Rectal smooth muscle tissue (tissue), 1 donor: ENCODE results near the gene TSSC4.

ENCODE experiments used
- H3K27ac ChIP-seq: one replicate; pipeline ENCODE4 v1.7.0; 2013; ENCODE audit warnings: low read depth, low read length, inconsistent platforms
- H3K27me3 ChIP-seq: one replicate; pipeline ENCODE4 v1.7.0; 2013; ENCODE audit warnings: low read length; ENCODE audit not compliant: control insufficient read depth, insufficient read depth
- H3K36me3 ChIP-seq: one replicate; pipeline ENCODE4 v1.7.0; 2013; ENCODE audit warnings: low read length; ENCODE audit not compliant: control insufficient read depth, insufficient read depth
- H3K4me1 ChIP-seq: one replicate; pipeline ENCODE4 v1.7.0; 2013; ENCODE audit warnings: low read length; ENCODE audit not compliant: control insufficient read depth, insufficient read depth
- H3K4me3 ChIP-seq: one replicate; pipeline ENCODE4 v1.7.0; 2013; ENCODE audit warnings: low read length
- H3K9ac ChIP-seq: one replicate; pipeline ENCODE4 v1.7.0; 2013; ENCODE audit warnings: low read length

The TSSC4 gene

DNA sequence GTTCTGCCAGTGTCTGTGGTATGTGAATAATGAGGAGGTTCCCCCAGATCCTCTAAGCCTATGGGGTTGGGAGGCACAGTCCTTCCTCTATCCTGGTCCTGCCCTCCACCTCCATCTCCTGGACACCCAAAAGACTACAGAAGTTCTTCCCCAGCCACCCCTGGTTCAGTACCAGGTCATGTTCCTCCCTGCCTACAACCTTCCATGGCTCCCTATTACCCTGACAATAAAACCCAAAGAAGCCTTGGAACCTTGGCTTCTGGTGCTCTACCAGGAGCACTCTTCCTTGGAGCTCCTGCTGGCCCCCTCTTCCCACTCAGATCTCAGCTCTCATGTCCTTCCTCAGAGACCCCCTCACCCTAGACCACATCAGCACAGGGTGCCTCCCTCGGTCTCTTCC lies 30.8 kb downstream of the TSSC4 start:
- no peaks in the 10 kb centered on the region for H3K27me3 ChIP-seq
- H3K9ac ChIP-seq, result no peak overlapping the region
- H3K4me1 ChIP-seq, result no peaks in the 10 kb centered on the region
- H3K36me3 ChIP-seq, result no peaks in the 10 kb centered on the region
- no peak overlapping the region for H3K27ac ChIP-seq
- no peak overlapping the region for H3K4me3 ChIP-seq

DNA sequence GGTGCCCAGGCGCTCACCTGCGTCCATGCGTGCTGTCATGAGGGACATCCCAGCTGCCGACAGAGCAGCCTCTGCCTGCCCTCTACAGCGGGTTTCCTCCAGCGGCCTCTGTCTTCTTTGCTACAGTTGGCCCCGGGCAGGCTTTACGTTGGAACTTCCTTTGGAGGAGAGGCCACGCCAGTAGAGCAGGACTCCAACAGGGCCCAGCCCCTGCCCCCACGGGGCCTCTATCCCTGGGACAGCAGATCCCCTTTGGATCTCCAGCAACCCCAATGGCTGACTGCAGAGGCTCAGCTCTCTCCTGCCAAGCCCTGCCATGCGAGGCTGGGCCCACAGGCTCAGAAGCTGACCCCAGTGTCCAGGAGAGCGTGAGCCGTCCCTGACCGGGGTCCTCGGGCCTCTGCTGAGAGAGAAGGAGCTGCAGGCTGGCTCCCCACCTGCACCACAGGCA lies 31.6 kb downstream of the TSSC4 start:
- H3K4me3 ChIP-seq, result no peak overlapping the region
- no peaks in the 10 kb centered on the region for H3K27me3 ChIP-seq
- no peak overlapping the region for H3K9ac ChIP-seq
- no peaks in the 10 kb centered on the region for H3K36me3 ChIP-seq
- H3K4me1 ChIP-seq, result no peaks in the 10 kb centered on the region
- no peak overlapping the region for H3K27ac ChIP-seq

GRCh38 chr11:2432628-2433071 lies 32.1 kb downstream of the TSSC4 start:
- H3K27ac ChIP-seq, result no peak overlapping the region
- H3K9ac ChIP-seq, result no peak overlapping the region
- no peaks in the 10 kb centered on the region for H3K4me1 ChIP-seq
- H3K27me3 ChIP-seq, result no peaks in the 10 kb centered on the region
- no peaks in the 10 kb centered on the region for H3K36me3 ChIP-seq
- no peak overlapping the region for H3K4me3 ChIP-seq

DNA sequence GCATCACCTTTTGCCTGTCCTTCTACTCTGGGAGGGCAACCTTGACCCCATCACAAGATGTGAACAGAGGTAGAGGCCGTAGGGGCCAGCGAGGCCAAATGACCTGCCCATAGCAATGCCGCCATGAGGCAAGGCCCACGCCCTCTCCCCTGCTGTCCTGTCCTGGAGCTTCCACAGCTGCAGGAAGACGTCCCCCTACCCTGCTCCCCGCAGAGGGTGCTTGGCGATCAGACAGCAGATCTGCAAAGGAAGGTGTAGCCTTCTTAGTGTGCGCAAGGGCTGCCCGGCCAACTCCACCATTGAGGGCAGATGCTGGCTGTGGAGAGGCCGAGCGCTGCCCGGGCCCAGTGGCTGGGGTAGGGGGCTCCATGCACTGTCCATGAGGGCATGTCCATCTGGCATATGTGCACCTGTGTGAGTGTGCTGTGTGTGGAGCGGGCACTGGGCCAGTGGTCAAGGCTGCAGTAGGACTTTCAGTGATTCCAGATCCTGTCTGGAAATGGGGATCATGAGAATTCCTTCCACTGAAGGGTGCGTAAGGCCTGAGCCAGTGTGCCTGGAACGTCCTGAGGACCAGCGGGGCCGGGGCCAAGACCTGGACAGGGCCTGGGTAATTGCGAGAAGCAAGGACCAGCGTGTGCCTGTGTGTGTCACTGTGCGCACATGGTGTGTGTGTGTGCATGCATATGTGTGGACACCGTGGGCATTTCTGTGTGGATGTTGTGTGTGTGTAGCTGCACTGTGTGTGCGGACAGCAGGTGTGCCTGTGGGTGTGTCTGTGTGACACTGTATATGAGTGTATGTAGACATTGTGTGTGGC lies 32.8 kb downstream of the TSSC4 start:
- Histone ChIP-seq H3K36me3 (no peaks in the 10 kb centered on the region), H3K27ac (no peak overlapping the region), H3K9ac (no peak overlapping the region), H3K4me1 (no peaks in the 10 kb centered on the region), H3K27me3 (no peaks in the 10 kb centered on the region), H3K4me3 (no peak overlapping the region)

GRCh38 chr11:2434008-2434407 lies 33.5 kb downstream of the TSSC4 start:
- Histone ChIP-seq H3K9ac (no peak overlapping the region), H3K27ac (no peak overlapping the region), H3K4me3 (no peak overlapping the region)

DNA sequence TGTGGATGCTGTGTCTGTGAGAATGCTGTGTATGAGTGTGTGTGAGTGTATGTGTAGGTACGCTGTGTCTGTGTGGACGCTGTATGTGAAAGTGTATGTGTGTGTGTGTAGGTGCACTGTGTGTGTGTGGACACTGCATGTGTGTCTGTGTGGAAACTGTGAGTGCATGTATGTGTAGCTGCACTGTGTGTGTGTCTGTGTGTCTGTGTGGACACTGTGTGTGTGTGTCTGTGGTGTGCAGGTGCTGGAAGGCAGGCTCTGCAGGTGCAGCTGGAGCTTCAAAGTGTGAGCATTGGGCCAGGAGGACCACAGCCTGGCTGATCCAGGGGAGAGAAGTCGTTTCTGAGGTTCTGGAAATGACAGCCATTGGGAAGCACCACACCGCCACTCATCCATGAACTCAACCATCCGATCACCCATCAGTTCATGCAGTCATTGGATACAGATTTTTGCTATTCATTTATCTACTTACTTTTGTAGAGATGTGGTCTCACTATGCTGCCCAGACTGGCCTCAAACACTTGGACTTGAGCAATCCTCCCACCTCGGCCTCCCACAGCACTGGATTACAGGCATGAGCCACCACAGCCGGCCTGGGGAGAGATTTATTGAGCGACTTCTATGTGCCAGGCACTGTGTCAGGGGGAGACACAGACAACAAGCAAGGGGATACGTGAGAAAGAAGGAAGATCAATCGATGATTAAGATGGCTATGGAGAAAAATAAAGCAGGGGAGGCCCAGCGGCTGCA lies 34.1 kb downstream of the TSSC4 start:
- Histone ChIP-seq H3K27ac (no peak overlapping the region), H3K27me3 (no peaks in the 10 kb centered on the region), H3K9ac (no peak overlapping the region)

More at GRCh38 chr11:2434008-2434407, 33.5 kb downstream of the TSSC4 start:
- Histone ChIP-seq H3K4me1 (no peaks in the 10 kb centered on the region), H3K36me3 (no peaks in the 10 kb centered on the region), H3K27me3 (no peaks in the 10 kb centered on the region)

GRCh38 chr11:2435288-2436012 lies 34.9 kb downstream of the TSSC4 start:
- H3K27me3 ChIP-seq, result no peaks in the 10 kb centered on the region
- H3K27ac ChIP-seq, result no peak overlapping the region
- no peak overlapping the region for H3K4me3 ChIP-seq
- H3K9ac ChIP-seq, result no peak overlapping the region
- no peaks in the 10 kb centered on the region for H3K36me3 ChIP-seq
- H3K4me1 ChIP-seq, result no peaks in the 10 kb centered on the region

More for the DNA sequence above, 34.1 kb downstream of the TSSC4 start:
- Histone ChIP-seq H3K36me3 (no peaks in the 10 kb centered on the region), H3K4me1 (no peaks in the 10 kb centered on the region), H3K4me3 (no peak overlapping the region)

DNA sequence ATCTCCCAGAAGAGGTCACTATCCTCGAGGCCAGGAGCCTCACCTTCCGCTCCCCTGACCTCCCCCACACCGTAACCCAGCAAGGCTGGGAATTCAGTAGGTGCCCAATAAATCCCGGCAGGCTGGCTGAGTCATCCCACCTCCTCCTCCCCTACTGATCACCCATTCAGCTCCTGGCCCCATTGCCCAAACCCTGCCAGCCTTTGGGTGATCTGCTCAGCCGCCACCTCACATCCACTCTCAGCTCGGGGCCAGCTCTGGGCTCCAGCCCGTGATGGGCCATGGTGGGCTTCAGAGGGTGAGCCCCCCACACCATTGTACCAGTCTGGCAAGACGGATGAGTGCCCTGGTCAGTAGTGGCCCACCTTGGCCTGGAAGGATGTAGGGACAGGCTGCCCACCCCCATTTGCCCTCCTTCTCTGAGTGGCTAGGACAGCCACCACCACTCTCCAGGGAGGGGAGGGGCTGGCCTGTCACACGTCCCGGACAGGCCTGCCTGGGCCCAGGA lies 35.5 kb downstream of the TSSC4 start:
- Histone ChIP-seq H3K27me3 (no peaks in the 10 kb centered on the region), H3K36me3 (no peaks in the 10 kb centered on the region), H3K9ac (no peak overlapping the region), H3K27ac (no peak overlapping the region), H3K4me3 (no peak overlapping the region), H3K4me1 (no peaks in the 10 kb centered on the region)

DNA sequence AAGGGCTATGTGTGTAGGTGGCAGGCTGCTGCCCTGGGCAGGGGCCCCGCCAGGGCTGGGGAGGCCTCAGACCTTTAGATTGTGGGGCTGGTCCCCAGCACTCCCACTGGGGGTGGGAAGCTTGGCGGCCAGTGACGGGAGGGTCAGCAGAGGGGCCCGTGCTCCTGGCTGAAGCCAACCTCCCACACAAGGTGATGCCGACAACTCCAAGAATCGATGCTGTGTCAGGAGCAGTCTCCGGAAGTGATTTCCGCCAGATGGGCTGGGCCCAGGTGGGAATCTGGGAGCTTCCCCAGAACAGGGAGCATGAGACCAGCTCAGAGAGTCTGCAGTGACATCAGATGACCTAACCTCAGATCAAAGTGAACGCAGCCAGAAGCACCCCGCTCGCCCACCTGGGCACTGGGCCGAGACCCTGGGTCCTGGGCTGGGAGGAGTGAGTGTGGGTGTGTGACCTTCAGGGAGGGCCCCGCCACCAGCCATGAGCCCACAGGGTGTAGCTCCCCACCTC lies 36.0 kb downstream of the TSSC4 start:
- H3K27me3 ChIP-seq, result no peaks in the 10 kb centered on the region
- H3K27ac ChIP-seq, result no peak overlapping the region
- no peaks in the 10 kb centered on the region for H3K36me3 ChIP-seq
- H3K9ac ChIP-seq, result no peak overlapping the region
- H3K4me3 ChIP-seq, result no peak overlapping the region
- no peaks in the 10 kb centered on the region for H3K4me1 ChIP-seq

DNA sequence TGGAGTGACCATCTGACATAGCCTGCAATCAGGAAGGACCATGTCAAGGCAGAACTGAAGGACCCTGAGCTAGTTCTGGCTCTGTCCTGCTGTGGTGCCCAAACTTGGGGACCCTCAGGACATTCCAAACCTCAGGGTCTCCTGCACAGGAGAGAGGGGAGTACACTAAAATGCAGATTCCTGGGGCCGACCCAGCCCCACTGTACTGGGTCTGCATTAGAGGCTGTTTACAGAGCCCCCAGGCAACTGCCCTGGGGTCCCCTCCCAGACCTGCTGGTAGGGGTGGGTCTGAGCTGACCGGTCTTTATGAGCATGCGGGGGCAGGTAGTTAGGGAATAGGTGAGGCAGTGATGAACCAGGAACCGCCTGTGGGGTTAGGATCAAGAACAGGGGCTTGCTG lies 37.0 kb downstream of the TSSC4 start:
- Histone ChIP-seq H3K27me3 (no peaks in the 10 kb centered on the region), H3K27ac (no peak overlapping the region), H3K36me3 (no peaks in the 10 kb centered on the region), H3K4me3 (no peak overlapping the region), H3K4me1 (no peaks in the 10 kb centered on the region), H3K9ac (no peak overlapping the region)

- no peaks in the 10 kb centered on the region for H3K36me3 ChIP-seq
- no peak overlapping the region for H3K27ac ChIP-seq
- H3K9ac ChIP-seq, result no peak overlapping the region
- H3K27me3 ChIP-seq, result peaks cover 3% of the 10 kb centered on the region
- no peak overlapping the region for H3K4me3 ChIP-seq
- H3K4me1 ChIP-seq, result no peaks in the 10 kb centered on the region
Measured at GRCh38 chr11:2439820-2440219, 39.3 kb downstream of the TSSC4 start.

GRCh38 chr11:2440646-2441045 lies 40.1 kb downstream of the TSSC4 start:
- H3K4me3 ChIP-seq, result no peak overlapping the region
- no peak overlapping the region for H3K9ac ChIP-seq
- peaks cover 3% of the 10 kb centered on the region for H3K27me3 ChIP-seq
- no peak overlapping the region for H3K27ac ChIP-seq
- no peaks in the 10 kb centered on the region for H3K36me3 ChIP-seq
- H3K4me1 ChIP-seq, result no peaks in the 10 kb centered on the region
